C1 segment of cervical spinal cord (tissue), 14 donors: ENCODE results near the gene PTMA.
A peak's percentile ranks its signal among the peaks of the same experiment; 100 is the strongest.

ENCODE experiments used
- DNase-seq, 14 donors: peaks; one replicate each; lab custom pipeline; 2025; lab: John Stamatoyannopoulos, UW

The PTMA gene

GRCh38 chr2:231674587-231675338 is 33.6 kb upstream of the PTMA start:
- DNase-seq = peak in 10 of 14 donors; percentile 13 to 73 (median 60)

GRCh38 chr2:231676243-231676642 is 32.1 kb upstream of the PTMA start:
- DNase-seq = no peak

- peak in 11 of 14 donors; percentile 30 to 75 (median 67) for DNase-seq
These were observed 30.7 kb upstream of the PTMA start for GRCh38 chr2:231677632-231678104.

- no peak for DNase-seq
These were observed 28.4 kb upstream of the PTMA start for GRCh38 chr2:231679908-231680284.

- DNase-seq = peak in 1 of 14 donors; percentile 50
These were observed 27.9 kb upstream of the PTMA start for GRCh38 chr2:231680285-231680991.

- DNase-seq = peak in 13 of 14 donors; percentile 27 to 88 (median 67)
These were observed 27.1 kb upstream of the PTMA start for GRCh38 chr2:231680992-231681852.

- DNase-seq = peak in 5 of 14 donors; percentile 43 to 69 (median 64)
These were observed 25.6 kb upstream of the PTMA start for GRCh38 chr2:231682603-231683291.

GRCh38 chr2:231683292-231684235 is 24.8 kb upstream of the PTMA start:
- DNase-seq = peak in 7 of 14 donors; percentile 51 to 77 (median 60)

- peak in 12 of 14 donors; percentile 20 to 82 (median 72) for DNase-seq
These were observed 23.8 kb upstream of the PTMA start for GRCh38 chr2:231684314-231685223.

- DNase-seq = peak in 12 of 14 donors; percentile 42 to 94 (median 80)
These were observed 22.8 kb upstream of the PTMA start for GRCh38 chr2:231685349-231686191.

GRCh38 chr2:231686192-231687100 is 21.9 kb upstream of the PTMA start:
- peak in 2 of 14 donors; percentile 32 to 58 for DNase-seq

- peak in 12 of 14 donors; percentile 40 to 85 (median 74) for DNase-seq
These were observed 21.0 kb upstream of the PTMA start for GRCh38 chr2:231687133-231687852.

- DNase-seq = no peak
These were observed 20.4 kb upstream of the PTMA start for GRCh38 chr2:231687961-231688360.

- DNase-seq = peak in 7 of 14 donors; percentile 28 to 70 (median 45)
These were observed 19.6 kb upstream of the PTMA start for GRCh38 chr2:231688719-231689118.

GRCh38 chr2:231689124-231689893 is 19.0 kb upstream of the PTMA start:
- DNase-seq = no peak
